AG04449 (cell line): Measurements from ENCODE around the gene FUT3.
A peak's percentile ranks its signal among the peaks of the same experiment; 100 is the strongest.

ENCODE experiments used
- CTCF ChIA-PET: fragments of 350-600 bp; formaldehyde crosslinking; extraction: SDS; loops from one replicate; lab custom pipeline; 2021; ENCODE audit warnings: antibody characterized with exemption; lab: Yijun Ruan, JAX
- POLR2A ChIA-PET: fragments of 400-600, 350-600 bp; formaldehyde crosslinking; extraction: SDS; loops from one replicate; lab custom pipeline; 2020; ENCODE audit warnings: antibody characterized with exemption, inconsistent platforms; lab: Yijun Ruan, JAX
- DNase-seq: peaks from one replicate; pipeline ENCODE4 v3.0.0-alpha.2; 2010; ENCODE audit warnings: low read depth, low spot score
- H3K4me3 ChIP-seq: 2 replicates; pipeline ENCODE4 v1.5.1; 2011; ENCODE audit warnings: low read depth, mild to moderate bottlenecking, control low read depth, low read length
- TF ChIP-seq, protein P1 (sequence below): IDR thresholded peaks from one replicate; pipeline ENCODE4 v1.5.1; 2011; ENCODE audit warnings: mild to moderate bottlenecking, moderate library complexity, low read length, control low read depth, inconsistent platforms; ENCODE audit not compliant: insufficient read depth; ENCODE audit errors: missing control alignments

The FUT3 gene

DNA sequence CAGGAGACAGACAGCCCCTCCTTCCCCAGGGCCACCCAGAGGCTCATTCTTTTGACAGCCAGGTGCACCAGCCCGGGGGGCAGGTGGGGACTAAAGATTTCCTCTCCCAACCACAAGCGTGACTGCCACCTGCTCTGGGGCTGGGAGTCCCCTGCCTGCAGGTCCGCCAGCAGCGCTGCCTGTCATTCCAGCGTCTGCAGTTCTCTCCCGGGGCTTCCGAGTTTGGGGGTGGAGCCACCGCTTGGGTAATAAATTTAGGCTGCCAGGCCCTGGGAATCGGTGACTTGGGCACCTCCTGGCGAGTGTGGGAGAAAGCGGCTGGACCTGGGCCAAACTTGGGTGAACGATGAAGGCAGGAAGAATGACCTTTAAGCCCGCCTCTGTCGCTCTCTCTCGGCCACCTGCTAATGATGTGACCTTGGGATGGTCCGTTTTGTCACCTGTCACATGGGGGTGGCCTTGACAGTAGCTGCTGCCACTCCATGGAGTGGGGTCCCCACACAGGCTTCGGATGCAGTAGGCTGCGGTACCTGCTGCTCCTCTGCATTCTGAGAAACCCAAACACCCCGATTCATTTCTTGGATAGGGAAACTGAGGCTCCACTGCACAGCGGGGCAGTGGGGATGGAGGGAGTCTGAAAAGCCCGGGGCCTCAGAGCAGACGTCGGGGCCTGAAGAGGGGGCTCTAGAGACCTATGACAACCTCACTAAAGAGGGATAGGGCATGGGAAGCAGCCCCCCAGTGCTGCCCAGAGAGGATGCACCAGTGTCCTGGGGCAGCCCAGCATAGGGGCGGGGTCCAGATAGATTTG, 24.5 kb downstream of the FUT3 start:
- no peak for DNase-seq
- CTCF ChIA-PET = no interaction called here
- POLR2A ChIA-PET = interaction anchor here (1.1 kb wide), 1 partner anchor 36 kb away, joined by 4 read pairs; the partner anchor contains the start of gene DUS3L
- H3K4me3 ChIP-seq = no peak overlapping the region; the same call in 1 of the 2 replicates
- TF ChIP-seq, protein P1, sequence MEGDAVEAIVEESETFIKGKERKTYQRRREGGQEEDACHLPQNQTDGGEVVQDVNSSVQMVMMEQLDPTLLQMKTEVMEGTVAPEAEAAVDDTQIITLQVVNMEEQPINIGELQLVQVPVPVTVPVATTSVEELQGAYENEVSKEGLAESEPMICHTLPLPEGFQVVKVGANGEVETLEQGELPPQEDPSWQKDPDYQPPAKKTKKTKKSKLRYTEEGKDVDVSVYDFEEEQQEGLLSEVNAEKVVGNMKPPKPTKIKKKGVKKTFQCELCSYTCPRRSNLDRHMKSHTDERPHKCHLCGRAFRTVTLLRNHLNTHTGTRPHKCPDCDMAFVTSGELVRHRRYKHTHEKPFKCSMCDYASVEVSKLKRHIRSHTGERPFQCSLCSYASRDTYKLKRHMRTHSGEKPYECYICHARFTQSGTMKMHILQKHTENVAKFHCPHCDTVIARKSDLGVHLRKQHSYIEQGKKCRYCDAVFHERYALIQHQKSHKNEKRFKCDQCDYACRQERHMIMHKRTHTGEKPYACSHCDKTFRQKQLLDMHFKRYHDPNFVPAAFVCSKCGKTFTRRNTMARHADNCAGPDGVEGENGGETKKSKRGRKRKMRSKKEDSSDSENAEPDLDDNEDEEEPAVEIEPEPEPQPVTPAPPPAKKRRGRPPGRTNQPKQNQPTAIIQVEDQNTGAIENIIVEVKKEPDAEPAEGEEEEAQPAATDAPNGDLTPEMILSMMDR = peak; percentile 7

DNA sequence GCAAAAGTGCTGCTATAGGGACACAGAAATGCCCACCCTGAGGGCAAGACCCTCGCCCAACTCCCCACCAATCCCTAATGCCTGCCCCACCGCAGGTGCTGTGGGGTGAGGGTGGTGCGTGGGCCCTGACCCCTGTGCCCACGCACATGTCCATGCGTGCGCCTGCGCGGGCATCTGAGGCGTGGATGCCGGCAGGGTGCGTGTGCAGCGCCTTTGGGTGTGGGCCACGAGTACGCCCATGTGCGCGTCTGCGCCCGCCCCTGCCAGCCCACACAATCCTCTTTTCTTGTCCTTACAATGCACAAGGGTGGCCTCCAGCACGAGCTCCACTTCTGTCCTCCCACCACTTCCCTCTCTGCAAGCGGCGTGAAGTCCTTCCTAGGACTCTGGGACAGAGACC, 26.1 kb downstream of the FUT3 start:
- ChIA-PET POLR2A (no interaction called here), CTCF (interaction anchor here (1.0 to 1.1 kb wide), 2 partner anchors 22 to 51 kb away, joined by 4 to 5 read pairs; no protein-coding TSS in a partner anchor)
- DNase-seq = no peak
- H3K4me3 ChIP-seq = no peak overlapping the region
- TF ChIP-seq, protein P1 = no peak

DNA sequence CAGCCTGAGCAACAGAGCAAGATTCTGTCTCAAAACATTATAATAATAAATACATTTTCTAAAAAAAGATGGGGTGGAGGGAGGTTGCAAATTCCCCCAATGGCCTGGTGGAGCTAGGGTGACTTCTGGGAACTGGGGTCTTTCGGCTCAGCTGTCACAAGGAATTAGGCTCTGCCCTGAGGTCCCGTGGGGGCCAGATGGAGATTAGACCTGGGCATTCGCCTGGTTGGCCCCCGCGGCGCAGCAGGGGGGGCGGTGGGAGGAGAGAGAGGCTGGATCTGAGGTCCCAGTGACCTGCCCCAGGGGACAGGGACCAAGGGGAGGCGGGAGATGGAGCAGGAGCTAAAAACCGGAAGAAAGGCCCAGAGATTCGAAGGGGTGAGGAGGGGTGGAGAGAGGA, 26.5 kb downstream of the FUT3 start:
- POLR2A ChIA-PET = no interaction called here
- CTCF ChIA-PET = interaction anchor here (1.0 to 1.1 kb wide), 2 partner anchors 21 to 50 kb away, joined by 4 to 5 read pairs; no protein-coding TSS in a partner anchor
- TF ChIP-seq, protein P1 = no peak

DNA sequence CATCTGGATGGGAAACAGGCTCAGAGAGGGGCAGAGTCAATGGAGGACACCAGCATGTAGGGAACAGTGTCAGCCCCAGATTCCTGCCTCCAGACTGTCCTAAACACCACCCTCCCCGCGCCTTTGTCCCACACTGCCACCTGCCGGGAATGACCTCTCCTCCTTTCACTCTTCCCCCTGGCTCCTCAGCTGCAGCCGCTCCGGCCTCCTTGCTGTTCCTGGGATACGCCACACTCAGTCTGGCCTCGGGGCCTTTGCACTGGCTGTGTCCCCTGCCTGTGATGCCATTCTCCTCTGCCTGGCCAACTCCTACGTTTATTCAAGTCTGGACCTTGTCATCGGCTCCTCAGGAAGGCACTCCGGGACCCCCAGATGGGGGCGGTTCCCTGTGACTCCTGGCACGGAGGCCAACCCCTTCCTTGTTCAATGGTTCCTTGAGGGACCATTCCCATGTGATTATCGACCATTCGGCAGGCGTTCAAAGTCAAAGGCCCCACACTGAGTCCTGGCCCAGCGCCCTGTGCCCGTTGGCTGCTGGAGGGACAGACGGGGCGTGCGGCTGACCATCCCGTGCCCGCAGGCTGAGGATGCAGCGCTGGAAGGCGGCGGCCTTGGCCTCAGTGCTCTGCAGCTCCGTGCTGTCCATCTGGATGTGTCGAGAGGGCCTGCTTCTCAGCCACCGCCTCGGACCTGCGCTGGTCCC, 27.5 kb downstream of the FUT3 start:
- ChIA-PET CTCF (interaction anchor here (0.8 to 5.2 kb wide), 5 partner anchors 13 to 67 kb away, joined by 3 to 20 read pairs (median 5); no protein-coding TSS in a partner anchor), POLR2A (no interaction called here)
- no peak for DNase-seq
- H3K4me3 ChIP-seq = no peak overlapping the region
- TF ChIP-seq, protein P1 = no peak

More for the DNA sequence above, 26.5 kb downstream of the FUT3 start:
- no peak for DNase-seq
- no peak overlapping the region for H3K4me3 ChIP-seq

GRCh38 chr19:5822181-5822844, 28.9 kb downstream of the FUT3 start:
- TF ChIP-seq, protein P1 = no peak

More at GRCh38 chr19:5822181-5822844, 28.9 kb downstream of the FUT3 start:
- no peak for DNase-seq
- no peak overlapping the region for H3K4me3 ChIP-seq
- CTCF ChIA-PET = interaction anchor here (1.4 to 5.2 kb wide), 3 partner anchors 10 to 18 kb away, joined by 4 to 20 read pairs (median 5); no protein-coding TSS in a partner anchor
- POLR2A ChIA-PET = no interaction called here
